ENCODE measurements around the gene KIAA1671.

Gene KIAA1671

GRCh38 chr22:24926849-24927579 is 25.5 kb upstream of the KIAA1671 start:
- no peaks in the 10 kb centered on the region for H3K36me3 ChIP-seq (ENCODE audit: insufficient read depth, insufficient read length, low read length)
- no peak for DNase-seq (ENCODE audit: low read depth, low spot score)
- no peak overlapping the region for H3K9ac ChIP-seq (ENCODE audit: insufficient read length, low read depth)
- H3K4me1 ChIP-seq (ENCODE audit: insufficient read depth, insufficient read length) = peaks cover 6% of the 10 kb centered on the region
- H3K9me3 ChIP-seq (ENCODE audit: insufficient read depth, low read length) = peaks cover 4% of the 10 kb centered on the region; the same call in 1 of the 2 replicates
- H3K4me3 ChIP-seq (ENCODE audit: insufficient read length, low read depth) = no peak overlapping the region
- no peaks in the 10 kb centered on the region for H3K27me3 ChIP-seq (ENCODE audit: insufficient read depth, insufficient read length)
- TF ChIP-seq SUZ12 (IDR thresholded peaks at IDR 0.05; ENCODE audit: extremely low read depth, insufficient read depth, insufficient read length) (no peak), YY1 (IDR thresholded peaks at IDR 0.05; ENCODE audit: insufficient read depth, insufficient read length) (no peak), ZNF274 (IDR thresholded peaks at IDR 0.05; ENCODE audit: low read depth, low read length) (no peak)

DNA sequence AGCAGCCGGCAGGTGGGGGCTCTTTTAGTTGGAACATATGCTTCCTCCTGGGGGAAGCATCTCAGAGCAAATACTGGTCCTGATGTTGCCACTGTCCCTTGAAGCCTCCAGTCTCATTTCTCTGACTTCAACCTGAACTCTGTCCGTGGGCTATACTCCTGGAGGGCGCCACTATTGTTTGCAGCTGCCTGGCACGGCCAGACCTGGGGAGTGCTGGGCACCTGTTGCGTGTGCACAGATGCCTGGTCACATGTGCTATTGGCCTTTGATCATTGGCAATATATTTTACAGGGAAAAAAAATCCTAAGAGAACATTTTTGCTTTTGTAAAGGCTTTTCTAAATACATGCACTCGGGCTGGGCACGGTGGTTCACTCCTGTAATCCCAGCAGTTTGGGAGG is 24.2 kb upstream of the KIAA1671 start:
- no peak for DNase-seq (ENCODE audit: low read depth, low spot score)

DNA sequence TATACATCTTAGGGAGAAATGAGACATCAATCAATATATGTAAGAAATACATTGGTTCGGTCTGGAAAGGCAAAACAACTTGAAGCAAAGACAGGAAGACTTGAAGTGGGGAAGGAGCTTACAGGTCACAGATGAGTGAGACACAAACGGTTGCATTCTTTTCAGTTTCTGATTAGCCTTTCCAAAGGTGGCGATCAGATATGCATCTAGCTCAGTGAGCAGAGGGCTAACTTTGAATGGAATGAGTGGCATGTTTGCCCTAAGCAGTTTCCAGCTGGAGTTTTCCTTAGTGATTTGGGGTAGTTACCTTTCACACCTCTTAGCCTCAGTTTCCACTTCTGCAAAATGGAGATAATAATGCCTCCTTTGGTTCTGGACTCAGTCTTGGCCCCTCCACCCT is 21.8 kb upstream of the KIAA1671 start:
- H3K4me1 ChIP-seq (ENCODE audit: insufficient read depth, insufficient read length) = peaks cover 3% of the 10 kb centered on the region
- no peak overlapping the region for H3K4me3 ChIP-seq (ENCODE audit: insufficient read length, low read depth)
- no peaks in the 10 kb centered on the region for H3K36me3 ChIP-seq (ENCODE audit: insufficient read depth, insufficient read length, low read length)
- peaks cover 4% of the 10 kb centered on the region; the same call in 1 of the 2 replicates for H3K9me3 ChIP-seq (ENCODE audit: insufficient read depth, low read length)
- no peak overlapping the region for H3K9ac ChIP-seq (ENCODE audit: insufficient read length, low read depth)
- DNase-seq (ENCODE audit: low read depth, low spot score) = no peak
- TF ChIP-seq YY1 (IDR thresholded peaks at IDR 0.05; ENCODE audit: insufficient read depth, insufficient read length) (no peak), ZNF274 (IDR thresholded peaks at IDR 0.05; ENCODE audit: low read depth, low read length) (no peak), SUZ12 (IDR thresholded peaks at IDR 0.05; ENCODE audit: extremely low read depth, insufficient read depth, insufficient read length) (no peak)
- H3K27me3 ChIP-seq (ENCODE audit: insufficient read depth, insufficient read length) = no peaks in the 10 kb centered on the region

More for the DNA sequence above, 24.2 kb upstream of the KIAA1671 start:
- H3K36me3 ChIP-seq (ENCODE audit: insufficient read depth, insufficient read length, low read length) = no peaks in the 10 kb centered on the region
- TF ChIP-seq ZNF274 (IDR thresholded peaks at IDR 0.05; ENCODE audit: low read depth, low read length) (no peak), SUZ12 (IDR thresholded peaks at IDR 0.05; ENCODE audit: extremely low read depth, insufficient read depth, insufficient read length) (no peak), YY1 (IDR thresholded peaks at IDR 0.05; ENCODE audit: insufficient read depth, insufficient read length) (no peak)
- H3K9me3 ChIP-seq (ENCODE audit: insufficient read depth, low read length) = peaks cover 4% of the 10 kb centered on the region; the same call in 1 of the 2 replicates
- peaks cover 6% of the 10 kb centered on the region for H3K4me1 ChIP-seq (ENCODE audit: insufficient read depth, insufficient read length)
- no peak overlapping the region for H3K4me3 ChIP-seq (ENCODE audit: insufficient read length, low read depth)
- H3K27me3 ChIP-seq (ENCODE audit: insufficient read depth, insufficient read length) = no peaks in the 10 kb centered on the region
- H3K9ac ChIP-seq (ENCODE audit: insufficient read length, low read depth) = no peak overlapping the region

DNA sequence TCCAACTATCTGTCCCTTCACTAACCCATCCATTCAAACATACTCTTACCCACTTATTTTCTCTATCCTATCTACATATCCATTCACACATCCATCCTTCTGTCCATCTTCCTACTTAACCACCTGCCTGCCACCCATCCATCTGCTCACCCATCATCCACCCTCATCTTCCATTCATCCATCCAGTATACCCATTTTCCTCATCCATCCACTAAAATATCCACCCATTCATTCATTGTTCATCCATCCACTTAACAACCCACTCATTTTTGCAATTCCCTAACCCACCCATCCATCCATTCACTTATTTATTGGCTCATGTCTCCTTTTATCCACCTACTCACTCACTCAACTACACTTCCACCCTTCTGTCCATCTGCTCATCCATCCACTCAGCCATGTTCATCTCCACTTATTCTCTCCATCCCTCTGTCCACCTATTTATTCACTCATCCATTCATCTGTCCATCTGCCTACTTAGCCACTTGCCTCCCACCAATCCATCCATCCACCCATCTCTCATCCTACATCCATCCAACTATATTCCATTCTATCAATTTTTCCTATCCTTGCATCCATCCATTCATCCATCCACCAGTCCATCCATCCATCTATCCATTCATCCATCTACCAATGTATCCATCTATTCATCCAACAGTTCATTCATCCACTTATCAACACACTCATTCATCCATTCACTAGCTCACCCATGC is 16.6 kb upstream of the KIAA1671 start:
- Histone ChIP-seq H3K4me3 (ENCODE audit: insufficient read length, low read depth) (no peak overlapping the region), H3K4me1 (ENCODE audit: insufficient read depth, insufficient read length) (peaks cover 9% of the 10 kb centered on the region), H3K36me3 (ENCODE audit: insufficient read depth, insufficient read length, low read length) (no peaks in the 10 kb centered on the region), H3K9me3 (ENCODE audit: insufficient read depth, low read length) (no peaks in the 10 kb centered on the region), H3K9ac (ENCODE audit: insufficient read length, low read depth) (no peak overlapping the region), H3K27me3 (ENCODE audit: insufficient read depth, insufficient read length) (no peaks in the 10 kb centered on the region)
- no peak for DNase-seq (ENCODE audit: low read depth, low spot score)
- TF ChIP-seq ZNF274 (IDR thresholded peaks at IDR 0.05; ENCODE audit: low read depth, low read length) (no peak), SUZ12 (IDR thresholded peaks at IDR 0.05; ENCODE audit: extremely low read depth, insufficient read depth, insufficient read length) (no peak), YY1 (IDR thresholded peaks at IDR 0.05; ENCODE audit: insufficient read depth, insufficient read length) (no peak)

GRCh38 chr22:24937114-24937513 is 15.4 kb upstream of the KIAA1671 start:
- H3K9me3 ChIP-seq (ENCODE audit: insufficient read depth, low read length) = no peaks in the 10 kb centered on the region
- H3K9ac ChIP-seq (ENCODE audit: insufficient read length, low read depth) = no peak overlapping the region
- no peaks in the 10 kb centered on the region for H3K36me3 ChIP-seq (ENCODE audit: insufficient read depth, insufficient read length, low read length)
- no peak for DNase-seq (ENCODE audit: low read depth, low spot score)
- H3K4me1 ChIP-seq (ENCODE audit: insufficient read depth, insufficient read length) = peaks cover 8% of the 10 kb centered on the region
- TF ChIP-seq ZNF274 (IDR thresholded peaks at IDR 0.05; ENCODE audit: low read depth, low read length) (no peak), SUZ12 (IDR thresholded peaks at IDR 0.05; ENCODE audit: extremely low read depth, insufficient read depth, insufficient read length) (no peak)
- H3K27me3 ChIP-seq (ENCODE audit: insufficient read depth, insufficient read length) = no peaks in the 10 kb centered on the region
- H3K4me3 ChIP-seq (ENCODE audit: insufficient read length, low read depth) = no peak overlapping the region

DNA sequence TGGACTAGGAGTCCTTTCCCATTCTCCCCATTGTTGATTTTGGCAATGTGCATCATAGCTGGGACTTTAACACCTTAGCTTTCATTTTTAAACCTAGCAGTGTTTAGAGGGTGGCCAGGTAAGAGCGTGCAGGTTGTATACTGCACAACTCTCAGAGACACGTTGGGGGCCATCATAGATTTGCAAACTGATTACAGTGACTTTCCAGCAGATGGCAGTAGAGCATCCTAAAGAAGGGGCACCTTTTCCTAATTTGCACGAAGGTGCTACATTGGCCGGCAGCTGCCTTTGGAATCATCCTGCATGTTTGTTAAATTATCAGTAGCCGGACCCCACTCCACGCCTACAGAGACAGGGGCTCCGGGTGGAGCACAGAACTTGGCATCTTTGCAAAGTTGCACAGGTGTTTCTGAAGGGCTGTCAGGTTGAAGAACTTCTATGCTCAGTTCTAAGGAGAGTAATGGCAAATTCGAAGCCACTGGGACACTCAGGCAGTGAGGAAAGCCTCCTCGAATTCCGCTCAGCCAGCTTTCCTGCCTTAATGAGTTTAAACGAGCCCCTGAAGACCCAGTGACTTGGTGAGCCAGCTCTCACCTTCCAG is 13.7 kb upstream of the KIAA1671 start:
- TF ChIP-seq SUZ12 (IDR thresholded peaks at IDR 0.05; ENCODE audit: extremely low read depth, insufficient read depth, insufficient read length) (no peak), YY1 (IDR thresholded peaks at IDR 0.05; ENCODE audit: insufficient read depth, insufficient read length) (no peak), ZNF274 (IDR thresholded peaks at IDR 0.05; ENCODE audit: low read depth, low read length) (no peak)
- no peaks in the 10 kb centered on the region for H3K9me3 ChIP-seq (ENCODE audit: insufficient read depth, low read length)
- H3K36me3 ChIP-seq (ENCODE audit: insufficient read depth, insufficient read length, low read length) = no peaks in the 10 kb centered on the region
- H3K27me3 ChIP-seq (ENCODE audit: insufficient read depth, insufficient read length) = no peaks in the 10 kb centered on the region
- peaks cover 8% of the 10 kb centered on the region for H3K4me1 ChIP-seq (ENCODE audit: insufficient read depth, insufficient read length)
- no peak overlapping the region for H3K4me3 ChIP-seq (ENCODE audit: insufficient read length, low read depth)
- DNase-seq (ENCODE audit: low read depth, low spot score) = no peak
- no peak overlapping the region for H3K9ac ChIP-seq (ENCODE audit: insufficient read length, low read depth)

- TF ChIP-seq ZNF274 (IDR thresholded peaks at IDR 0.05; ENCODE audit: low read depth, low read length) = no peak
- TF ChIP-seq YY1 (IDR thresholded peaks at IDR 0.05; ENCODE audit: insufficient read depth, insufficient read length) = no peak
- no peak for TF ChIP-seq SUZ12 (IDR thresholded peaks at IDR 0.05; ENCODE audit: extremely low read depth, insufficient read depth, insufficient read length)
- H3K4me1 ChIP-seq (ENCODE audit: insufficient read depth, insufficient read length) = peaks cover 10% of the 10 kb centered on the region
- no peak for DNase-seq (ENCODE audit: low read depth, low spot score)
- no peak overlapping the region for H3K4me3 ChIP-seq (ENCODE audit: insufficient read length, low read depth)
- no peaks in the 10 kb centered on the region for H3K27me3 ChIP-seq (ENCODE audit: insufficient read depth, insufficient read length)
- no peak overlapping the region for H3K9ac ChIP-seq (ENCODE audit: insufficient read length, low read depth)
- H3K36me3 ChIP-seq (ENCODE audit: insufficient read depth, insufficient read length, low read length) = no peaks in the 10 kb centered on the region
- H3K9me3 ChIP-seq (ENCODE audit: insufficient read depth, low read length) = no peaks in the 10 kb centered on the region
Observed at GRCh38 chr22:24942301-24942700, 10.2 kb upstream of the KIAA1671 start.
